Measurements from ENCODE around the gene COL23A1.
"Not testable (repeated sequence)": the region's sequence is repeated elsewhere in the genome, so short reads cannot be mapped to it uniquely, and the experiment has no call there.

The COL23A1 gene

DNA sequence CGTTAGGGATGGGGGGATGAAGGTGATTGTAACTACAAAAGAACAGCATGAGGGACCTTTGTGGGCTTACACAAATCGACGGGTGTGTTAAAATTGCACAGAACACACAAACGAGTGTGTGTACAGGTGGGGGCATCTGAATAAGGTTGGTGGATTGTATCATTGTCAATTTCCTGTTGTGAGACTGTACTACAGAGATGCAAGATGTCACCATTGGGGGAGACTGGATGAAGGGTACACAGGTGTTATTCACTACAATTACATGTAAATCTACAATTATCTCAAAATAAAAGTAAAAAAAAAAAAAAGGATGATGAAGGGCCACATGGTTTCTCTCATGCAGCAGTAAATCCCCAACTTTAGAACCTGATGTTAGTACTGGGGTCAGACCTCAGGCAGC lies 326.1 kb downstream of the COL23A1 start:
- DNase-seq (ENCODE audit: low read depth) = no peak
- TF ChIP-seq, protein P1, sequence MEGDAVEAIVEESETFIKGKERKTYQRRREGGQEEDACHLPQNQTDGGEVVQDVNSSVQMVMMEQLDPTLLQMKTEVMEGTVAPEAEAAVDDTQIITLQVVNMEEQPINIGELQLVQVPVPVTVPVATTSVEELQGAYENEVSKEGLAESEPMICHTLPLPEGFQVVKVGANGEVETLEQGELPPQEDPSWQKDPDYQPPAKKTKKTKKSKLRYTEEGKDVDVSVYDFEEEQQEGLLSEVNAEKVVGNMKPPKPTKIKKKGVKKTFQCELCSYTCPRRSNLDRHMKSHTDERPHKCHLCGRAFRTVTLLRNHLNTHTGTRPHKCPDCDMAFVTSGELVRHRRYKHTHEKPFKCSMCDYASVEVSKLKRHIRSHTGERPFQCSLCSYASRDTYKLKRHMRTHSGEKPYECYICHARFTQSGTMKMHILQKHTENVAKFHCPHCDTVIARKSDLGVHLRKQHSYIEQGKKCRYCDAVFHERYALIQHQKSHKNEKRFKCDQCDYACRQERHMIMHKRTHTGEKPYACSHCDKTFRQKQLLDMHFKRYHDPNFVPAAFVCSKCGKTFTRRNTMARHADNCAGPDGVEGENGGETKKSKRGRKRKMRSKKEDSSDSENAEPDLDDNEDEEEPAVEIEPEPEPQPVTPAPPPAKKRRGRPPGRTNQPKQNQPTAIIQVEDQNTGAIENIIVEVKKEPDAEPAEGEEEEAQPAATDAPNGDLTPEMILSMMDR (IDR thresholded peaks at IDR 0.05; ENCODE audit: low read depth, low read length, missing control alignments) = no peak
- H3K4me3 ChIP-seq (ENCODE audit: low read depth, low read length) = no peak overlapping the region

DNA sequence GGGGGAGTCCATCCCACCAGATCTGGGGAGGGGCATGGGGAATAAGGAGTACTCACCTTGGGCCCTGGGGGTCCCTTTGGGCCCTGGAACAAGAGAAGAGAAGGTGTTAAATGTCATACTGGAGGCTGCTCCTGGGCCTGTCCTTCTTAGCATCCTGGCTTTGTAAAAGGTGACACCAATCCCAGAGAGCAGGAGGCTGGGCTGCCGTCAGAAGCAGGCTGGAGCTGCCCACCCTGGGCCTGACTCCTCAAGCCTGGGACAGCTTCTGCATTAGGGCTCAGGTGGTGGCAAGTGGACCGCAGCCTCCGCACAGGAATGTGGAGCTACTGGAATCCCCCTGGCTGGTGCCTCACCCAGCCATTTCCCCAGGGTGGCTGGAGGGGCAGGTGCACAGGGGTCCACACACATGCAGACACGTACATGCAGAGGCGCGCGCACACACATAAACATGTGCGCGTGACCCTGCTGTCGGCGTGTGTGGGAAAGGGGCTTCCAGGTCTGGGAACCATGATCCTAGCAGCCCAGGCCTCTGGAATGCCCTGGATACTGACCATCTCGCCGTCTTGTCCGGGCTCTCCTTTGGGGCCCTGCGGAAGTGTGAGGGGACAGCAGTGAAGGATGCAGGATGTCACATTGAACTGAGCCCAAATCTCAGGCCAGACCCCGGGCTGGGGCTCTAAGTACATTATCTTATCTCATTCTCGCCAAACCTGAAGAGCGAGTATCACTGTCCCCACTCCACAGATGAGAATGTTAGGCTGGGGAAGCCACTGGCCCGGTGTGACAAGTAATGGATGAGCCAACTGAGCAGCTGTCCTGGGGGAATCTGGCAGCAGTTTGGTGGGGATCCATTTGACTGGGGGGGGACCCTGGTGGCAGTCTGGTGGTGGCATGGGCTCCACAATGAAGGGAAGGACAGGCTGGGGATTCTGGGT lies 328.3 kb downstream of the COL23A1 start:
- DNase-seq (ENCODE audit: low read depth) = no peak
- no peak overlapping the region for H3K4me3 ChIP-seq (ENCODE audit: low read depth, low read length)
- TF ChIP-seq, protein P1 (IDR thresholded peaks at IDR 0.05; ENCODE audit: low read depth, low read length, missing control alignments) = no peak

DNA sequence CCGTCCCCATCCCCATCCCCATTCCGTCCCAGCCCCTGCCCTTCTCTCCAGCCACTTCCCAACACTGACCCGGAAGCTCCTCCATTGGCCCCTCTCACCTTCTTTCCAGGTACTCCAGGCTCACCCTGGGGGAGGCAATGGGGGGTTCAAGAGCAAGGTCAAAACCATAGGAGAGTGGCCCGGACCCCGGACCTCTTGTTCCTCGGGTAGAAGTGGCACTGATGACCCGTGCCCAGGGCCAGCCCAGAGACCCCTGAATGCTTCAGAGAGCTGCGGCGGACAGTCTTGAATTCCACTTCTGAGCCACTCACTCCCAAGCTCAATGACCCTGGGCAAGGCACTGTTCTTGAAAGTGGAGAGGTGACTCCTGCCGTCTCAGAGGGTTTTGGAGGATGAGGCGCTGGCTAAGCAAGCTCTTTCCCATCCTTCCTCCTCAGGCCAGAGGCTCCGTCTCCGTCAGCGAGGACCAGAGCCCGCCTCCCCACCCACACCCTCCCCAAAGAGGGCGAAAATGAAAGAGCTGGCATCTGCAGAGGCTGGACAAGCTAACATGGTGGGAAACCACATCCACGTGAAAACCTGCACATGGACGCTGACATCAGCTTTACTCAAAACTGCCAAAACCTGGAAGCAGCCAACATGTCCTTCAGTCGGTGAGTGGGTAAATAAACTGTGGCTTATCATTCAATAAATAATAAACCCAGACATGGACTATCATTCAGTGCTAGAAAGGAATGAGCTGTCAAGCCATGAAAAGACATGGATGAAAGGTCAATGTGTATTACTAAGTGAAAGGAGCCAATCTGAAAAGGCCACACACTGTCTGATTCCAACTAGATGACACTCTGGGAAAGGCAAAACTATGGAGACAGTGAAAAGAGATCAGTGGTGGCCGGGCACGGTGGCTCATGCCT lies 330.3 kb downstream of the COL23A1 start:
- H3K4me3 ChIP-seq (ENCODE audit: low read depth, low read length) = no peak overlapping the region
- no peak for DNase-seq (ENCODE audit: low read depth)
- TF ChIP-seq, protein P1 (IDR thresholded peaks at IDR 0.05; ENCODE audit: low read depth, low read length, missing control alignments) = no peak

DNA sequence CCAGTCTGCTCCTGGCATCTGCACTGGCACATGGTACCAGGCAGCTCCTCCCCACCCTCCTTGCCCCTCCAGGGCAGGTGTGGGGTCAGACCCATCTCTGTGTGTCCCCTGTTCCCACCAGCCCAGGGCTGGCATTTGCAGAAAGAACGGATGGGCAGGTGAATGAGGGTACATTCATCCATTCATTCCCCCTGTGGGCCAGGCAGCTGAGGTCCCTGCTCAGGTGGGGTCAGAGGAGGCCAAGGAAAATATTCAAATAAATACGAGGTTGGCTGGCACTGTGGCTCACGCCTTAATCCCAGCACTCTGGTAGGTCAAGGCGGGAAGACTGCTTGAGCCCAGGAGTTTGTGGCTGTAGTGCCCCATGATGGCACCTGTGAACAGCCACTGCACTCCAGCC lies 332.5 kb downstream of the COL23A1 start:
- H3K4me3 ChIP-seq (ENCODE audit: low read depth, low read length) = no peak overlapping the region

DNA sequence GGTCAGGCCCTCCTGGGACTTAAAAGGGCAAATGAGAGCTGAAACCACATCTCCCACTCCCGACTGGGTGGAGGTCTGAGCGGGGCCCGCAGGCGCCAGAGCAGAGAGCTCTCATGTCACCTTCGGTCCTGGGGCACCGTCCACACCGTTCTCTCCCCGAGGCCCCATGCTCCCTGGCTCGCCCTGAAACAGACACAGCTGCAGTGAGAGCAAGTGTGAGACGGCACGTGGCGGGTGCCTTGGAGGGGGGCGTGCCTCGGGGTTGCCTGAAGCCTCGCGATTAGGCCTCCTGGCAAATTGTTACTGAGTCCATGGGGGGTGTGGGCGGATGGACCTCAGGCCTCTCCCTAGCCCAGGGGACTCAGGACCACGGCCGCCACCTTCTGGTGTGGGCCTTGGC lies 333.4 kb downstream of the COL23A1 start:
- no peak for DNase-seq (ENCODE audit: low read depth)
- TF ChIP-seq, protein P1 (IDR thresholded peaks at IDR 0.05; ENCODE audit: low read depth, low read length, missing control alignments) = no peak
- H3K4me3 ChIP-seq (ENCODE audit: low read depth, low read length) = no peak overlapping the region

More for the DNA sequence above, 332.5 kb downstream of the COL23A1 start:
- TF ChIP-seq, protein P1 (IDR thresholded peaks at IDR 0.05; ENCODE audit: low read depth, low read length, missing control alignments) = no peak
- DNase-seq (ENCODE audit: low read depth) = no peak

DNA sequence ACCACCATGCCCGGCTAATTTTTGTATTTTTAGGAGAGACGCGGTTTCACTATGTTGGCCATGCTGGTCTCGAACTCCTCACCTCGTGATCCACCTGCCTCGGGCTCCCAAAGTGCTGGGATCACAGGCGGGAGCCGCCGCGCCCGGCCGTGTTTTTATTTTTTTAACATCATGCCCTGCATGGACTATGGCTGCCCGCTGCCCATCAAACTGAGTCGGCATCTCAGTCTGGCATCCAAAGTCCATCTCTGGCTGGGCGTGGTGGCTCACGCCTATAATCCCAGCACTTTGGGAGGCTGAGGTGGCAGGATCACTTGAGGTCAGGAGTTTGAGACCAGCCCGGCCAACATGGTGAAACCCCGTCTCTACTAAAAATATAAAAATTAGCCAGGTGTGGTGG lies 336.6 kb downstream of the COL23A1 start:
- not testable (repeated sequence) for H3K4me3 ChIP-seq (ENCODE audit: low read depth, low read length); DNase-seq (ENCODE audit: low read depth)

DNA sequence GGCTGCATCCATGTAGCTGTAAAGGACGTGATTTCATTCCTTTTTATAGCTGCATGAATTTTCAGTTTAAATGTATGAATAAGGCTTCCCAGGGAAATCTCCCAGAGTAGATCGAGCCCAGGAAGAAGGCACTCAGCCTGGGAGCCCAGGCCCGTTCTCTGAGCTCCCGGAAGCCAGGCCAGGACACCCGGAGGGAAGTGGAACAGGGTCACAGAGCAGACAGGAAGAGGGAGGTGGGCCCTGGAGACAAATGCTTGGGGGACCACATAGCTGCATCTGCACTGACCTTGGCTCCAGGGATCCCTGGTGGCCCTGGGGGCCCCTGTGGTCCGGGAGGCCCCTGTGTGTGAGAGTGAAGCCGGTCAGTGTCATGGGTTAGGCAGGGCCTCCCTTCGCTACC lies 337.9 kb downstream of the COL23A1 start:
- DNase-seq (ENCODE audit: low read depth) = no peak
- TF ChIP-seq, protein P1 (IDR thresholded peaks at IDR 0.05; ENCODE audit: low read depth, low read length, missing control alignments) = no peak
- H3K4me3 ChIP-seq (ENCODE audit: low read depth, low read length) = no peak overlapping the region
